ENCODE data around the gene NUTM2A.
"Not testable (repeated sequence)": the region's sequence is repeated elsewhere in the genome, so short reads cannot be mapped to it uniquely, and the experiment has no call there.

Gene NUTM2A

GRCh38 chr10:87248818-87249353 lies 23.6 kb downstream of the NUTM2A start:
- DNase-seq = not testable (repeated sequence)

- not testable (repeated sequence) for DNase-seq
Observed at GRCh38 chr10:87280749-87281392, 55.6 kb downstream of the NUTM2A start.

Data from OCI-M1 (cell line).